GM10847 (cell line): ENCODE results near the gene CRHR2.

Source experiments
- POLR2A ChIP-seq: IDR thresholded peaks from 2 replicates; pipeline ENCODE4 v1.6.1; 2011; ENCODE audit not compliant: insufficient read length; ENCODE audit errors: extremely low read depth

Gene CRHR2

DNA sequence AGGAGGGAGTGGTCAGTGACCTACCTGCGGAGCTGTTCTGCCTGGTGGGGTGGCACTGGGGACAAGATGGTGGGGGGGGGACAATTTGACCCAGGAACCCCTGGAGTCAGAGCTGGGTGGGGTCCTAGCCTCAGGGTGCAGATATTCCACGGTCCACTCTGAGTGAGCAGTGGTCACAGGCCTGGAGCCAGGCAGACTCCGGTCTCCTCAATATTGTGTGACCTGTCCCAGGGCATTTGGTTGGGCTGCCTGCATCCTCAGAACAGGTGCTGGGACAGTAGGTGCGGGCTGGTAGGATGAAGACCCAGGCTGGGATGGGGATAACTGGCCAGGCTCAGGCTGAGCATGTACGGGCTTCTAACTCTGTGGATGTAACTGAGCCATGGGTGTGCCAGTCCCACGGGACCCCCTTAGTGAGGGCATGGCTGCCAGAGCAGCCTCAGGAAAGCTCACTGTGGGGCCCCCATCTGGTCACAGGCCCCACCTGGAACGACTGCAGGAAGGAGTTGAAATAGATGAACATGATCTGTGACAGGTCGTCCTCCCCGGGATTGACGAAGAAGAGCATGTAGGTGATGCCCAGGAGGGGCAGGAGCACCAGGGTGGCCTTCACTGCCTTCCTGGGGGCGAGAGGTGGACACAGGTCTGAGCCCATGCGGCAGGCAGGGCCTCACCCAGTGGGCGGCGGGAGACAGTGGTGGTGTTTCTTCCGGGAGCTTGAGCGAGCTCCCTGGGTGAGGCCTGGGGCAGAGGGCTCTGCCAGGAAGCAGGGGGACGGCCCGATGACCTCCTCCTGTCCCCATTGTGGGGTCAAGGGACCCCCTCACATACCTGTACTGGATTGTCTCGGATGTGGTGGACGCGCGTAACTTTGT lies 26.9 kb downstream of the CRHR2 start:
- no peak for TF ChIP-seq POLR2A

DNA sequence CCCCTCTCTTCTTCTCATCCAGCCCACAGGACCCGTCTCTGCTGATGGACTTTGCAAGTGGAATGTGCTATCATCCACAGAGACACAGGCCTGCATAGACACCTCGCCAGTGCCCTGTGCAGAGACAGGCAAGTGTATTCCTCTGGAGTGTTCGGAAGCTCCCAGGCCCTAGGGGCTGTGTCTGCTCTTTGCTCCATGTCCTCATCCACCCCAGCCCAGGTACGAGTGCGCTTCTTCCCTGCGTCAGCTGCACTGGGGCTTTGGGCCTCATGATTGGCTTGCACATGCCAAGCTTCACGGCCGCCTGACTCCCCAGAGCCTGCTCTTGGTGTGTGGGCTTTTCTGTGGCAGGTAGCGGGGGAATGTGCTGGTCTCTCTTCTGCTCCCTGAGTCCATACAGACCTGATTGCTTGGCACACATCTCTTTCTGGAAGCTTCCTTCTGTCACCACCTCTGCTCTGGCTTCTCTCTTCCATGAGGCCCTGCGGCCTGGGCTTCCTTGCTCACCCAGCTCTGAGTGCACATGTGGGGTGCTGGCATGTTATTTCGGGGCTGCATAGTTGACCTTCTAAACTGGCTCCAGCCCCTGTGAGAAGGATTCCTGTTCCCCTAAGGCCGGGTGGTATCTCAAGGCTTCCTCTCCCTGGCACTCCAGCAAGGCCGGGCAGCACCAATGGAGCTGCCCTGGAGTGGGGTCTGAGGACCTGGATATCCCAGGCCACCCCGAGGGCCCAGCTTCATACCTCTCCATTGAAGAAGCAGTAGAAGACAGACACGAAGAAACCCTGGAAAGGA lies 27.8 kb downstream of the CRHR2 start:
- no peak for TF ChIP-seq POLR2A

- TF ChIP-seq POLR2A: no peak
These were observed 29.3 kb downstream of the CRHR2 start for GRCh38 chr7:30652698-30653641.

GRCh38 chr7:30652132-30652531 lies 30.1 kb downstream of the CRHR2 start:
- no peak for TF ChIP-seq POLR2A

DNA sequence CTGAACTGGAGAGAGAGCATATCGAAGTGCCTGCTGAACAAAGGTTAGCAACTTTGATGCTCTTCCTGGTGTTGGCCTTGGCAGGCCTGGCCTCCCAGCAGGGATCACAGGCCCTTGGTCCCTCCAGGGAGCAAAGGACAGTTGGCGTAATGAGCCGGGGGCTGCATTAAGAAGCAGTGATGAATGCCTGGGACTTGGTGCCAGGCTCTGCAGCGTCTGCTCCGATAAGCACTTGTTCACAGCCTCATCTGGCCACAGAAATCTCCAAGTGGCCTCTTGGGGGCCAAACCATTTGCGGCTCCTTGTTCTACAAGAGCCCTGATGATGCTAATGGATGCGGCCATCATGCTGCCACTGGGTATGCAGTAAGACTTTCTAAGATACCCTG lies 31.8 kb downstream of the CRHR2 start:
- TF ChIP-seq POLR2A: no peak

DNA sequence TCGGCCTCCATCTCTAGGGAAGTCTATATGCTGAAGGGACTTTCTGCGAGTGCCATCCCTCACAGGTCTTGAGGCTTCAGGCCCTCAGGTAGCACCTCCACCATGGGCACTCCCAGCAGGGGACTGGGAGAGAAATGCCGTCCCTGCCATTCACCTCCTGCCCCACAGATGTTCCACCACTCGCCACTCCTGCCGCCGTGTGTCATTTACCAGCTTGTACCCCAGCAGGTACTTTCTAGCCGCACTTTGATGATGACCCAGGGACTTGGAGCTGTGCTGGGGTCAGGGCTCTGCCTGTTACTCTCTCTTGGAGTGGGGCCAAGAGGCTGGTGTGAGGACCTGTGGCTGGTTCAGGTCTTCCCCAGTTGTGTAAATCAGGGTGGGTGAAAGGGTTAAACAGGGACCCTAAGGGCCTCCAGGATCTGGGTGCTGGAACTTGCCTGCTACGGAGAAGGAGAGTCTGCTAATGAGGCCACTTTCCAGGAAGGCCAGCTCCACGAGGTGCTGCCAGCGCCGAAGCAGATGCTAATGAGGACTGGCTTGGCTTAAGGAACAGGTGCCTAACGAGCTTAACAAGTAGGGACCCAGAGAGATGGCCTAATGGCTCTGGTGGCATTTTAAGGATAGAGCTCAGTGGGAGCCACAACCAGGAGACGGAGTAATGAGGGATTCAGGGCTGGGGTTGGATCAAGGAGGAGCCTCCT lies 32.4 kb downstream of the CRHR2 start:
- TF ChIP-seq POLR2A: no peak

DNA sequence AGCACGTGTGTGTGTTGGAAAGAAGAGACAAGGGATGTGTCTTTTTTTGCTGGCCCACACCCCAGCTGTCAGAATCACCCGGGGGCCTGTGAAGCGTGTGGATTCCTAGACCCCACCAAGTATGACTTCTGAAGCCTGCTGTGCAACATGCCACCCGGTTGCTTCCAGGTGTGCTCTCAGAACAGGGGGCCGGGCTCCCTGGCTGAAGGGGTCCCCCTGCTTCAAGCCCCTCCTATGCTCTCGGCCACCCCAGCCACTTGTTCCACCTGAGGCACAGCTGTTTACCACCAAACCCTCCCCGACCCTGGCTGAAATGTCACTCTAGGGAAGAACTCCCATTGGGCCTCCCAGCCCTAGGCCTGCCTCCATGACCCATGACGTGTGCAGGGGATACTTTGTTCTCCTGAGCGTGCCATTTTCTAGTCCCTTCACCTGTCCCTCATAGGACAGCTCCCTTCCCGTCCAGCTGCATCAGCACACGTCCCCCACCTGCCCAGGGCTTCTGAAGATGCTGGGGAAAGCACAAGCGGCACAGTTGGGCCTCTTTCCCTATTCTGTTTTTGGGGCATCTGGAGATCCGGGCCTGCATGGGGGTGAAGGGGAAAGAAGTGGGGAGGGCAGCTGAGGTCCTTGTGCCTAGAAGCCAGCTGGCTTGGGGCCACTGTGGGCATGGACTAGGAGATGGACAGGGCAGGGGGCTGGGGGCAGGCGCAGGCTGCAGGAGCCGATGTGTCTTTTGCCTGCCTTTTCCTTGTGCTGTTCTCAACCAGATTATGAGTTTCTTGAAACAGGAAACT lies 33.3 kb downstream of the CRHR2 start:
- no peak for TF ChIP-seq POLR2A

GRCh38 chr7:30647589-30648364 lies 34.5 kb downstream of the CRHR2 start:
- no peak for TF ChIP-seq POLR2A

DNA sequence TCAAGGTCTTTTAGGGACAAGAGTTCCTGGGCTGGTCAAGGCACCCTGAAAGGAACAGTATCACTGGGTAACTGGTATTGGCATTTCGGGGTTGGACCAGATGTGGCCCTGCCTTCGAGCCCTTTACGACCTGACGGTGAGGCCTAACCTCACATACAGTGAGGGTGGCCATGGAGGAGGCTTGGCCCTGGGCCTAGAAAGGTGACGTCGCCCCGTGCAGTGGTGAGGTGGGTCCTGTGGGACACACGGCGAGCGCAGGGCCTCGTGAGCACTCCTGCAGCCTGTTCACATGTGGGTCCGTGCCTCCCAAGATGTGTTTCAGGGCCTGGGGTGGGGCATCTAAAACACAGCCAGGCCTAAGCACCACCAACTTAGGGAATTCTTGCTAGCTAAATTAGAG lies 36.1 kb downstream of the CRHR2 start:
- no peak for TF ChIP-seq POLR2A

- no peak for TF ChIP-seq POLR2A
These were observed 36.6 kb downstream of the CRHR2 start for GRCh38 chr7:30645661-30646060.

GRCh38 chr7:30644286-30644955 lies 37.8 kb downstream of the CRHR2 start:
- no peak for TF ChIP-seq POLR2A

DNA sequence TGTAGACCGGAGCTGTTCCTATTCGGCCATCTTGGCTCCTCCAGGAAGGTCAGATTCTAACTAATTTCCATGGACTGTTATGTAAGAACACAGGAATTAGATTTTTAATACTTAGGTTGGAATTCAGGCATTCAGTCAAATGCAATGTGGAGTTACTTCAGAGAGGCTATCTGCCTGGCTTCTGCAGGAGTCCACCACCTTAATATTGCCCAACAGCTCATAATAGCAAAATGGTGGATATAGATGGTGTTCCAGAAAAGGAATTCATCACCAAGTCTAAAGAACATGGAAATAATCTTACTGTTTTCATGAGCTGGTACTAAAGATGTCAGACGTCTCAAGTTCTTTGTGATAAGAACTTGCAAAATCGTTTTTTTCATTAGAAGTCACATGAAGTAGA lies 39.5 kb downstream of the CRHR2 start:
- no peak for TF ChIP-seq POLR2A

GRCh38 chr7:30635798-30636197 lies 46.5 kb downstream of the CRHR2 start:
- no peak for TF ChIP-seq POLR2A
